Stimulated activated naive CD8-positive, alpha-beta T cell treated with anti-CD3 and anti-CD28 coated beads, Interleukin-15, amount 100 ng/mL, for 72 hours (primary cell): ENCODE data around the gene TSC1.
"Not testable (repeated sequence)": the region's sequence is repeated elsewhere in the genome, so short reads cannot be mapped to it uniquely, and the experiment has no call there.

Experiments
- ATAC-seq: fragments of 150-1000 bp; cut with Tn5 transposase; 2 replicates; pipeline ENCODE4 v1.10.0; 2021; ENCODE audit warnings: mild to moderate bottlenecking, moderate library complexity
- DNase-seq, 2 donors: peaks; one replicate each; pipeline ENCODE4 v3.0.0; 2021 to 2022
- H3K27ac Mint-ChIP-seq, 2 donors: one replicate each; pipeline ENCODE4 v1.8.0; 2022; ENCODE audit warnings: mild to moderate bottlenecking in 2 of 2, mixed read lengths in 2 of 2, moderate library complexity in 2 of 2
- H3K27me3 Mint-ChIP-seq: one replicate; pipeline ENCODE4 v1.8.0; 2022; ENCODE audit warnings: mixed read lengths
- H3K4me1 Mint-ChIP-seq: one replicate; pipeline ENCODE4 v1.8.0; 2022; ENCODE audit warnings: mild to moderate bottlenecking, mixed read lengths
- H3K4me3 Mint-ChIP-seq, 2 donors: one replicate each; pipeline ENCODE4 v1.8.0; 2022; ENCODE audit warnings: mild to moderate bottlenecking in 2 of 2, mixed read lengths in 2 of 2, moderate library complexity in 1 of 2
- H3K9me3 Mint-ChIP-seq, 2 donors: one replicate each; pipeline ENCODE4 v1.8.0; 2022; ENCODE audit warnings: mixed read lengths in 2 of 2

The TSC1 gene

DNA sequence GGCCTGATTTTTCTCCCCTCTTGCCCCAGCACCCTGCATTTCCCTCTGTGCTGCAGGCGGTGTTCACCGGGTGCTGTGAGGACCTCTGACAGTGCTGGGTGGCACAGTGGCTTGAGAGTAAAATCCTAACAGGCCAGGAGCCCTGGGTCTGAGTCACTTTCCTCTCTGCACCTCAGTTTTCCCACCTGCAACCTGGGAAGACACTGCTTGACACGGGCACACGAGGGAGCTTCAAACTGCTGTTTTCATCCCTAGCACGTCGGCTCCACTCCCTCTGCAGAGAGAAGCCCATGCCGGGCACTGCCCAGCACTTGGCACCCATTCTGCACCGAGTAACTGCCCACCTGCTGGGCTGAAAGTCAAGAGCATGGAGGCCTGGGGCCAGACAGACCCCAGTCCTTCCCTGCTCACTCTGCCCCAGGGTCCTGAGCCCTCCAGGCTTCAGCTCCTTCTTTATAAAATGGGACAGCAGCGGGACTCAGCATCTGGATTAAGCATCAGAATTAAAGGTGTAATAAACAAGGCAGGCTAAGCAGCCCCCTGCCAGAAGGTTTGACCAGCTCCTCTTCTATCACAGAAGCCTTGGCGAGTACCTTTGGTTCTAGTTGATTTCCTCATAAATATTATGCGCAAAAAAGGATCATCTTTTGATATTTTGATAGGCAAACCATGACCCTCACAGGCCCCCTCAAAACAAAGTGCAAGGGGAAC lies 39.2 kb upstream of the TSC1 start:
- ATAC-seq = no peak

GRCh38 chr9:132982458-132982857 lies 38.0 kb upstream of the TSC1 start:
- ATAC-seq (no peak), DNase-seq (no peak)
- Mint-ChIP-seq H3K4me1 (peaks cover 14% of the 10 kb centered on the region), H3K27me3 (peaks cover 100% of the 10 kb centered on the region), H3K4me3 (no peak overlapping the region), H3K9me3 (no peaks in the 10 kb centered on the region), H3K27ac (no peak overlapping the region)

More for the DNA sequence above, 39.2 kb upstream of the TSC1 start:
- Mint-ChIP-seq H3K4me3 (no peak overlapping the region), H3K4me1 (peaks cover 9% of the 10 kb centered on the region), H3K27ac (no peak overlapping the region), H3K9me3 (no peaks in the 10 kb centered on the region), H3K27me3 (peaks cover 89% of the 10 kb centered on the region)
- DNase-seq = no peak

DNA sequence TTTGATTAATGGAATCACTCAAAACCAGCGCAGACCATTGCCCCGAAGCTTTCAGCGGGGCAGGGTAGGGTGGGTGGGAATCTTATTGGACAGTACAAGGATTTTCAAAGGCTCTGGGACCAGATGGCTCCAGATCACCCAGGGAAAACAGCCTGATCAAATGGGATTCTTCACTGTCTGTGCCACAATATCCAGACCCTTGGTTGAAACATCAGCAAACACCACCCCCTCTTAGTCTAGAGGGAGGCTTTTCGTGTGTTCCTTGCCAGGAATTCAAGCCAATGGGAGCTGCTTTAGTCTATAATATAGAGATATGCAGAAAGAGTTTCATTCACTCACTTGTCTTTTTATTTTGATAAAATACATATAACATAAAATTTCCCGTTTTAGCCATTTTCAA lies 35.7 kb upstream of the TSC1 start:
- no peak for DNase-seq
- H3K4me1 Mint-ChIP-seq = peaks cover 8% of the 10 kb centered on the region
- H3K9me3 Mint-ChIP-seq = no peaks in the 10 kb centered on the region
- ATAC-seq = no peak
- no peak overlapping the region for H3K4me3 Mint-ChIP-seq
- H3K27ac Mint-ChIP-seq = no peak overlapping the region
- H3K27me3 Mint-ChIP-seq = peaks cover 90% of the 10 kb centered on the region

GRCh38 chr9:132978451-132979131 lies 34.2 kb upstream of the TSC1 start, which contains the start of gene GFI1B:
TSS of gene GFI1B (plus strand) at chr9:132978694. CDS start at chr9:132986679, 7,985 bp downstream.
- Mint-ChIP-seq H3K27ac (no peak within 1 kb of the TSS), H3K27me3 (peaks cover 90% of the 10 kb centered on the region), H3K4me3 (peak within 1 kb of the TSS; percentile 27 to 56), H3K9me3 (no peaks in the 10 kb centered on the region), H3K4me1 (peaks cover 8% of the 10 kb centered on the region)
- ATAC-seq = no peak
- no peak for DNase-seq

- Mint-ChIP-seq H3K4me3 (no peak overlapping the region), H3K27ac (no peak overlapping the region), H3K4me1 (peaks cover 8% of the 10 kb centered on the region), H3K9me3 (no peaks in the 10 kb centered on the region), H3K27me3 (peaks cover 90% of the 10 kb centered on the region)
- ATAC-seq (no peak), DNase-seq (no peak)
Observed at GRCh38 chr9:132978112-132978450, 33.7 kb upstream of the TSC1 start.

GRCh38 chr9:132976571-132976970 lies 32.2 kb upstream of the TSC1 start:
- no peaks in the 10 kb centered on the region for H3K9me3 Mint-ChIP-seq
- H3K27ac Mint-ChIP-seq = no peak overlapping the region
- H3K4me3 Mint-ChIP-seq = no peak overlapping the region
- DNase-seq (no peak), ATAC-seq (no peak)
- H3K4me1 Mint-ChIP-seq = peaks cover 13% of the 10 kb centered on the region
- H3K27me3 Mint-ChIP-seq = peaks cover 81% of the 10 kb centered on the region

GRCh38 chr9:132975961-132976360 lies 31.5 kb upstream of the TSC1 start:
- DNase-seq (no peak), ATAC-seq (no peak)
- peaks cover 13% of the 10 kb centered on the region for H3K4me1 Mint-ChIP-seq
- H3K4me3 Mint-ChIP-seq = no peak overlapping the region
- H3K27ac Mint-ChIP-seq = no peak overlapping the region
- H3K9me3 Mint-ChIP-seq = no peaks in the 10 kb centered on the region
- peaks cover 81% of the 10 kb centered on the region for H3K27me3 Mint-ChIP-seq

- Mint-ChIP-seq H3K9me3 (no peaks in the 10 kb centered on the region), H3K27me3 (peaks cover 67% of the 10 kb centered on the region), H3K4me1 (peaks cover 10% of the 10 kb centered on the region), H3K4me3 (no peak overlapping the region), H3K27ac (no peak overlapping the region)
- DNase-seq = no peak
- ATAC-seq = peak; percentile 44
Observed at GRCh38 chr9:132973713-132974112, 29.3 kb upstream of the TSC1 start.

GRCh38 chr9:132973166-132973565 lies 28.8 kb upstream of the TSC1 start:
- ATAC-seq = no peak
- DNase-seq = no peak
- Mint-ChIP-seq H3K27me3 (peaks cover 61% of the 10 kb centered on the region), H3K4me3 (no peak overlapping the region), H3K27ac (no peak overlapping the region), H3K4me1 (peaks cover 5% of the 10 kb centered on the region), H3K9me3 (no peaks in the 10 kb centered on the region)

GRCh38 chr9:132970324-132971062 lies 26.1 kb upstream of the TSC1 start:
- ATAC-seq (no peak), DNase-seq (no peak)
- Mint-ChIP-seq H3K27me3 (peaks cover 45% of the 10 kb centered on the region), H3K9me3 (no peaks in the 10 kb centered on the region), H3K4me1 (peaks cover 5% of the 10 kb centered on the region), H3K4me3 (no peak overlapping the region), H3K27ac (no peak overlapping the region)

DNA sequence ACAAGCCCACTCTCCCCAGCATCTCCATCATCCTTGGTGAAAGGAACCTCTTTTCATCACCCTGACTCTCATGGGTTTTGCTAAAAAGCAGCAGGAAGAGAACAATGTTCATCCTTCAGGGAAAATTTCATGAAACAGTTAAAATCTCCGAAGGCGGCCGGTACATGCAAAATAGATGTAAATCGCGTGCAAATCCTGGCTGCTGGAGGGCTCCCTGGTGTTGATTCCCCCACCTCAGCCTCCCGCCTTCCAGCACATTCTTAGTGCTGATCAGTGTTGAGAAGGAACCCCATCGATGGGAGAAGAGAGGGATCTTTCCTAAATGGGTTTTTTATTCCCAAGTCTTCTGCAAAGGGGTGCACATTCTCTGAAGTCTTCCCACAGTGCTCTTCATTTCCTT lies 25.4 kb upstream of the TSC1 start:
- ATAC-seq (no peak), DNase-seq (no peak)
- Mint-ChIP-seq H3K4me1 (peaks cover 5% of the 10 kb centered on the region), H3K4me3 (no peak overlapping the region), H3K27ac (no peak overlapping the region), H3K9me3 (no peaks in the 10 kb centered on the region), H3K27me3 (peaks cover 38% of the 10 kb centered on the region)

DNA sequence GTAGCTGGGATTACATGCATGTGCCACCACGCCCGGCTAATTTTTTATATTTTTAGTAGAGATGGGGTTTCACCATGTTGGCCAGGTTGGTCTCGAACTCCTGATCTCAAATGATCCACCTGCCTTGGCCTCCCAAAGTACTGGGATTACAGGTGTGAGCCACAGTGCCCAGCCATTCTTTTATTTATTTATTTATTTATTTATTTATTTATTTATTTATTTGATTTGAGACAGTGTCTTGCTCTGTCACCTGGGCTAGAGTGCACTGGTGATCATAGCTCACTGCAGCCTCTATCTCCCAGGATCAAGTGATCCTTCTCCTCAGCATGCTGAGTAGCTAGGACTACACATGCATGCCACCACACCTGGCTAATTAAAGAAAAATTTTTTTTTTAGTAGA lies 23.5 kb upstream of the TSC1 start:
- Mint-ChIP-seq H3K27me3 (peaks cover 19% of the 10 kb centered on the region), H3K27ac (peak overlapping the region in 1 of 2 donors; percentile 71)
- H3K4me3 Mint-ChIP-seq, H3K4me1 Mint-ChIP-seq, ATAC-seq, H3K9me3 Mint-ChIP-seq, DNase-seq: not testable (repeated sequence)

- Mint-ChIP-seq H3K9me3 (no peaks in the 10 kb centered on the region), H3K27ac (no peak overlapping the region), H3K4me3 (no peak overlapping the region)
Observed at GRCh38 chr9:132965478-132965877, 21.1 kb upstream of the TSC1 start.

GRCh38 chr9:132961002-132961401 lies 16.6 kb upstream of the TSC1 start:
- H3K27me3 Mint-ChIP-seq = no peaks in the 10 kb centered on the region
- no peak overlapping the region for H3K27ac Mint-ChIP-seq
- no peak for DNase-seq
- no peak overlapping the region for H3K4me3 Mint-ChIP-seq
- H3K4me1 Mint-ChIP-seq = no peaks in the 10 kb centered on the region
- ATAC-seq = no peak
- H3K9me3 Mint-ChIP-seq = peaks cover 5 to 12% of the 10 kb centered on the region in 2 donors

More at GRCh38 chr9:132965478-132965877, 21.1 kb upstream of the TSC1 start:
- no peaks in the 10 kb centered on the region for H3K4me1 Mint-ChIP-seq
- peaks cover 8% of the 10 kb centered on the region for H3K27me3 Mint-ChIP-seq
- DNase-seq (no peak), ATAC-seq (no peak)

DNA sequence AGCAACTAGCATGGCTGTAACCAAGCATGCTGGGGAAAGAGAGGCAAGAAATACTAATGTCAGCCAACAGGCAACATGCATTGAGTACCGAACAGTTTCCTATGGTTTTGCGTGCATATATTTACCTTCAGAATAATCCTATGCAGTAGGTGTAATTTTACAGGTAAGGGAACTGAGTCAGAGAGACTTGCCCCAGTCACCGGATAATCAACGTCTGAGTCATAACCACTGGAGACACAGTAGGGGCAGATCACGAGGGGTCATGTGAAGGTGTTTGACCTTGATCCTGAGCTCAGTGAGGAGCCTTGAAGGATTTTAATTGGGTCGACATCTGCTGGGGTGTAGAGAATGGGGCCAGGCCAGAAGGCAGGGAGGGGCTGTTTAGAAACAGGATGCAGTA lies 13.4 kb upstream of the TSC1 start:
- no peaks in the 10 kb centered on the region for H3K4me1 Mint-ChIP-seq
- H3K27ac Mint-ChIP-seq = no peak overlapping the region
- peaks cover 5 to 12% of the 10 kb centered on the region in 2 donors for H3K9me3 Mint-ChIP-seq
- ATAC-seq (no peak), DNase-seq (no peak)
- H3K4me3 Mint-ChIP-seq = no peak overlapping the region
- H3K27me3 Mint-ChIP-seq = no peaks in the 10 kb centered on the region

DNA sequence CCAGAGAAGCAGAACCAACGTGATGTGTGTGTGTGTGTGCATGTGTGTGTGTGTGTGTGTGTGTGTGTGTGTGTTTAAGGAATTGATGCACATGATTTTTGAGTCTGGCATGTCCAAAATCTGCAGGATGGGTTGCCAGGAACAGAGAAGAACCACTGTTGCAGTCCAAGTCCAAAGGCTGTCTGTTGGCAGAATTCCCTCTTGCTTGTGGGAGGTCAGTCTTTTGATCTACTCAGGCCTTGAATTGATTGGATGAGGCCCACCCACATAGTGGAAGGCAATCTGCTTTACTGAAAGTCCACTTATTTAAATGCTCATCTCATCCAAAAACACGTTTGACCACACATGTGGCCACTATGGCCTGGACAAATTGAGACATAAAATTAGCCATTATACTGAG lies 11.4 kb upstream of the TSC1 start:
- H3K4me3 Mint-ChIP-seq = no peak overlapping the region
- peaks cover 5 to 12% of the 10 kb centered on the region in 2 donors for H3K9me3 Mint-ChIP-seq
- no peak for ATAC-seq
- H3K4me1 Mint-ChIP-seq = no peaks in the 10 kb centered on the region
- no peak overlapping the region for H3K27ac Mint-ChIP-seq
- DNase-seq = no peak
- H3K27me3 Mint-ChIP-seq = no peaks in the 10 kb centered on the region
